Measurements from ENCODE around the gene TFG.

Gene TFG

DNA sequence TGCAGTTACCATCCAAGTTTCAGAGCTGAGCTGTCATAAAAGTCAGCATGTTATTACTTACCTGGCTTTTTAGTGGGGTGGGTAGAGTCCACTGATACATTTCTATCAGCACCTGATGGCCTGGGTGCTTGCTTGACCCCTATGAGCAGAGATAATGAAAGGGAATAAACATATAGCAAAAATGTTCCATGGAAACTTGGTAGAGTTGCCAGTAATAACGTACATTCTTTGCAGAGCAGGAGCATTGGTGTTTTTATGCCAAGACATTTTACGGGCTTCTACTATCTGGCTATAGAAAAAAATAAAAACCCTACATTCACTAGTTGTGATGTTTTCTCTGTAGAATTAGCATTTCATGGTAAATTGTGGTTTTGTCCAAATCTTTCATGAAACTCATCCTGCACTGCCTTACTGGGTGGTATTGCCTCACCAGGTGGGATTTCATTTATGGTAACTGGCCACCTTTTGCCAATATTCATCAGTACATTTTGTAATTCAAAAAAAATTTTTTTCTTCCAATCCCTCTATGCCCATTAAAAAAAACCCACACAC is 70.9 kb downstream of the TFG start:
- DNase-seq (ENCODE audit: extremely low read depth, low read depth), result no peak
- TF ChIP-seq, protein P1, sequence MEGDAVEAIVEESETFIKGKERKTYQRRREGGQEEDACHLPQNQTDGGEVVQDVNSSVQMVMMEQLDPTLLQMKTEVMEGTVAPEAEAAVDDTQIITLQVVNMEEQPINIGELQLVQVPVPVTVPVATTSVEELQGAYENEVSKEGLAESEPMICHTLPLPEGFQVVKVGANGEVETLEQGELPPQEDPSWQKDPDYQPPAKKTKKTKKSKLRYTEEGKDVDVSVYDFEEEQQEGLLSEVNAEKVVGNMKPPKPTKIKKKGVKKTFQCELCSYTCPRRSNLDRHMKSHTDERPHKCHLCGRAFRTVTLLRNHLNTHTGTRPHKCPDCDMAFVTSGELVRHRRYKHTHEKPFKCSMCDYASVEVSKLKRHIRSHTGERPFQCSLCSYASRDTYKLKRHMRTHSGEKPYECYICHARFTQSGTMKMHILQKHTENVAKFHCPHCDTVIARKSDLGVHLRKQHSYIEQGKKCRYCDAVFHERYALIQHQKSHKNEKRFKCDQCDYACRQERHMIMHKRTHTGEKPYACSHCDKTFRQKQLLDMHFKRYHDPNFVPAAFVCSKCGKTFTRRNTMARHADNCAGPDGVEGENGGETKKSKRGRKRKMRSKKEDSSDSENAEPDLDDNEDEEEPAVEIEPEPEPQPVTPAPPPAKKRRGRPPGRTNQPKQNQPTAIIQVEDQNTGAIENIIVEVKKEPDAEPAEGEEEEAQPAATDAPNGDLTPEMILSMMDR (IDR thresholded peaks at IDR 0.05; ENCODE audit: low read depth, low read length), result no peak

DNA sequence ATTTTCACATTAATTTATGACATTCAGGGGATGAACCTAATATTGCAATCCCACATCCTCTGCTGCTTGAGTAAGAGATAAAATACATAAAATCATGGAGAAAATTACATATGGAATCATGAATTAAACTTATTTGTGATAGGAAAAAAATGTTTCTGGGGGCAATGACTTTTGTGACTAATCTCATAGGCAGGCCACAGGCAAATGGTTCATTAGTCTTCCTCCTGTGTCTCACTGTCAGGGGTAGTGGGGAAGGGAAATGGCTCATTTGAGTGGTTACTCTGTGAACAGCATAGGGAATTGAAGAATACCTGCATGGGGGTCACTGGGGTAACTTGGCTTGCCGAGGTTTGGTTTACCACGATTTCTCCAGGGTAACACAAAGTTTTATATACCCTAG is 72.0 kb downstream of the TFG start:
- no peak for DNase-seq (ENCODE audit: extremely low read depth, low read depth)

DNA sequence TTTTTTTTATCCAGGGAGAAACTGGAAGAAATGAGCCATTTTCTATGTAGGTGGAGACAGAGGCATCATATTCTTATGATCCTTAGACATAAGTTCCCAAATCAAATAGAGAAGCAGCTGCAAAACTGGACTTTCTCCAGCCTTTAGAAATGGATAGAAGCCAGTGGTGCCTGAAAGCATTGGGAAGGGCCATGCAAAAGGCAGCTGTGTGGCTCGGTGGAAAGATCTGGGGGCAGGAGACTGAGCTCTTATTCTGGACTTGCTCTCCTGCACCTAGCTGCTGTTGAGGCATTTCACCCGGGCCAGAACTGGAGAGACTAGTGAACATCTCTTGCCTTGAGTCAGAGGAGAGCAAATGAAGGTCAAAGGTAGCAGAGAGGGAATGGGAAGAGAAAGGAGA is 73.1 kb downstream of the TFG start:
- TF ChIP-seq, protein P1 (IDR thresholded peaks at IDR 0.05; ENCODE audit: low read depth, low read length), result no peak

More for the DNA sequence above, 72.0 kb downstream of the TFG start:
- TF ChIP-seq, protein P1 (IDR thresholded peaks at IDR 0.05; ENCODE audit: low read depth, low read length), result no peak

DNA sequence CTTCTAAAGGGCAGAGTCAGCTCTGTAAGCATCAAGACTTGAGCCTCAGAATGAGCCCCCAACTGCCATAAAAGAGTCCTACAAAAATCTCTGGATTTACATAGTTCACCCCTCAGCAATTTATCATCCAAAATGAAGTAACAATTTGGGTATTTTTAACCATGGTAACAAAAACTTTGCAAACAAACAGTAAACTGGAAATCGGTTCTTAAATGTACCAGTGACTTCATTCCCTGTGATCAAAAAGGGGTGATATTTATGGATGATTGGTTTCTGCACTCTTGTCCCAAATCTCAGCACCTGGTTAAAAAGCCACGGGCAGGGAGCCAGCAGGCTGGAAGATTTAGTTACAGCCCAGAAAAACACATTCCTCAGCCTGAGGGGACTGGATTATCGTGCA is 73.6 kb downstream of the TFG start:
- TF ChIP-seq, protein P1 (IDR thresholded peaks at IDR 0.05; ENCODE audit: low read depth, low read length), result no peak
- DNase-seq (ENCODE audit: extremely low read depth, low read depth), result no peak

More for the DNA sequence above, 73.1 kb downstream of the TFG start:
- DNase-seq (ENCODE audit: extremely low read depth, low read depth), result no peak

DNA sequence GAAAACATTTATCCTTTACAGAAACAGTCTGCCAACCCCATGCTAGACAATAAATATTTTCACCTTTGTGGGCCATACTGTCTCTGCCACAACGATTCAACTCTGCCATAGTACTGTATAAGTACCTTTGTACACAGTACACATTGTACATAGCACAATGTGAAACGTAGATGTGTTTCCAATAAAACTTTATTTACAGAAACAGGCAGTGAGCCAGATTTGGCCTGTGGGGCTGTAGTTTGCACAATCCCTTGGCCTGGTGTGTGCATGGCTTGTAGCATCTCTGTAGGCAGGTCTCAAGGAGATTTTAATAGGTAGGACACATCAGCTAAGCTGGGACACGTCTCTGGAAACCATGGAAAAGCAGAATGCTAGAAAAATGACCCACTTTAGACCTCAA is 74.3 kb downstream of the TFG start:
- no peak for DNase-seq (ENCODE audit: extremely low read depth, low read depth)
- TF ChIP-seq, protein P1 (IDR thresholded peaks at IDR 0.05; ENCODE audit: low read depth, low read length), result no peak

DNA sequence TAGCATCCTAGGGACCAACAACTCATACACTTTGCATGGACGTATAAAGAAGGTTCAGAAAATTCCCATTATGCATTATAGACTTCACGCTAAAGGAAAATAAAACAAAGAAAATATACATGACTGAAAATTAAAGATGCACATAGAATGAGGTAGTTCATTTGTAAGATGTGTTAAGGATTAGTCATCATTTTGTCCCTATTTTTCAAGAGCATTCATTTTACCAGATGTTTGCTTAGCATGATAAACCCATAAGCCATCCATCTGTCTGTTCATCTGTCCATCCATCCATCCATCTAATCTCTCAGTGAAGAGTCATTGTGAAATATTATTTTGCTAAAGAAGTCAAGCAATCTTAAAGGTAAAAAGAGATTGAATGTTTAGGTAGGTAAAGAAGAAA is 80.3 kb downstream of the TFG start:
- TF ChIP-seq, protein P1 (IDR thresholded peaks at IDR 0.05; ENCODE audit: low read depth, low read length), result no peak
- no peak for DNase-seq (ENCODE audit: extremely low read depth, low read depth)

DNA sequence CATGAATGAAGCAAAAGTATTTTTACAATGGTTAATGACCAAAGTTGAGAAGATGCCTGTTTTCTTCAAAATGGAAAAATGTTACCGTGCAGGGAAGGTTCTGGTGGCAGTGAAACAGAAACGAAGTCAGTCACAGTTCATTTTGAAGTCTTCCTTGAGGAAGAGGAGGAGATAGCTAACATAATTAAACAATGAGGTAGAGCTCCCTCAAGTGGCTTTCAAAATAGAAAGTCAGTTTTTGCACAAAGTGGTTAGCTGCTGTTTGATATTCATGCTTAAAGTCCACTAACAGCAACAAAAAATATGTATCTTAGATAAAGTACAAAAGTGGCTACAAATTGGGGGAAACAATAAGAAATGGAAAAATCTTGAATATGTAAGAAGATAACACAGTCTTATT is 87.3 kb downstream of the TFG start:
- TF ChIP-seq, protein P1 (IDR thresholded peaks at IDR 0.05; ENCODE audit: low read depth, low read length), result peak; percentile 34
- DNase-seq (ENCODE audit: extremely low read depth, low read depth), result no peak
